HepG2 (cell line): Measurements from ENCODE around the gene PPP1CA. TPM values are rescaled to one million over a fixed set of nuclear protein-coding genes. Genes with fewer than 3 reads are reported as not detected.

Source experiments
- CEBPB ChIP-seq: IDR thresholded peaks from 2 replicates; pipeline ENCODE4 v1.6.1; 2011; ENCODE audit warnings: low read depth, low read length, improper control_type of control experiment, borderline replicate concordance
- HHEX ChIP-seq: IDR thresholded peaks from 2 replicates; pipeline ENCODE4 v1.6.1; 2016; ENCODE audit warnings: control low read depth
- HOXA5 ChIP-seq: sonication (generic); formaldehyde crosslinking; IDR thresholded peaks from 2 replicates; pipeline ENCODE4 v1.4.0; 2020; ENCODE audit warnings: missing genetic modification reagents
- MTF1 ChIP-seq: sonication (generic); formaldehyde crosslinking; IDR thresholded peaks from 2 replicates; pipeline ENCODE4 v1.5.0; 2020; ENCODE audit warnings: missing genetic modification reagents
- NAIF1 ChIP-seq: sonication (generic); formaldehyde crosslinking; IDR thresholded peaks from 2 replicates; pipeline ENCODE4 v1.5.0; 2020; ENCODE audit warnings: mild to moderate bottlenecking, missing genetic modification reagents, borderline replicate concordance
- PCBP1 ChIP-seq: fragments of 200-400 bp; formaldehyde crosslinking; IDR thresholded peaks from 2 replicates; pipeline ENCODE4 v1.6.1; 2017; ENCODE audit warnings: mild to moderate bottlenecking, low read depth, low read length, borderline replicate concordance
- REL ChIP-seq: sonication (generic); formaldehyde crosslinking; conservative IDR thresholded peaks from 2 replicates; pipeline ENCODE4 v1.8.0; 2022; ENCODE audit warnings: mild to moderate bottlenecking, missing genetic modification reagents, moderate library complexity
- SIX4 ChIP-seq: sonication (generic); formaldehyde crosslinking; IDR thresholded peaks from 2 replicates; pipeline ENCODE4 v1.4.0; 2020; ENCODE audit warnings: missing genetic modification reagents
- TCF12 ChIP-seq, 2 experiments: fragments of 450-650 bp in 1 of 2; sonication (generic) in 1 of 2; formaldehyde crosslinking in 1 of 2; IDR thresholded peaks; 2 replicates each; pipeline versions ENCODE4 v1.6.1 to v1.8.0; 2017 to 2022; ENCODE audit warnings: antibody characterized with exemption in 1 of 2, mild to moderate bottlenecking in 1 of 2, missing genetic modification reagents in 1 of 2, moderate library complexity in 1 of 2
- ZNF577 ChIP-seq: sonication (generic); formaldehyde crosslinking; IDR thresholded peaks from 2 replicates; pipeline ENCODE4 v1.4.0; 2020; ENCODE audit warnings: mild to moderate bottlenecking, low read depth, missing genetic modification reagents, borderline replicate concordance
- polyA plus RNA-seq, 8 experiments: library from polyadenylated mRNA; depleted of rRNA in 3 of 8; stranded (reverse) in 7 of 8; unstranded in 1 of 8; fragments of >200 nt; fragmentation: Illumina TruSeq in 4 of 8; extraction: Trizol in 4 of 8; gene quantifications; 2 replicates each; pipeline versions ENCODE4 v1.2.1 to v1.2.3, GENCODE V29; 2011 to 2016; ENCODE audit warnings: low read depth in 4 of 8, missing spikeins in 1 of 8, mixed read lengths in 1 of 8; ENCODE audit not compliant: insufficient read depth in 1 of 8
- total RNA-seq, 5 experiments: library from RNA; depleted of rRNA; stranded (reverse); fragments of >200 nt; fragmentation: Illumina TruSeq; extraction: Trizol; gene quantifications; 2 replicates each; pipeline ENCODE4 v1.2.3, GENCODE V29; 2016; ENCODE audit warnings: low read depth in 1 of 5
- TF ChIP-seq, protein P1 (sequence below): sonication (generic); formaldehyde crosslinking; IDR thresholded peaks from 2 replicates; pipeline ENCODE4 v1.5.1; 2020; ENCODE audit warnings: mild to moderate bottlenecking, missing genetic modification reagents, borderline replicate concordance
- TF ChIP-seq, protein P2 (sequence below): sonication (generic); formaldehyde crosslinking; IDR thresholded peaks from 2 replicates; pipeline ENCODE4 v1.4.0; 2020; ENCODE audit warnings: mild to moderate bottlenecking, missing genetic modification reagents
- TF ChIP-seq, protein P3 (sequence below): sonication (generic); formaldehyde crosslinking; IDR thresholded peaks from 2 replicates; pipeline ENCODE4 v1.4.0; 2020; ENCODE audit warnings: missing genetic modification reagents, borderline replicate concordance
- TF ChIP-seq, protein P4 (sequence below): sonication (generic); formaldehyde crosslinking; IDR thresholded peaks from 2 replicates; pipeline ENCODE4 v1.4.0; 2020; ENCODE audit warnings: missing genetic modification reagents

PPP1CA gene
- total and polyA plus RNA-seq, 2 of the 13 experiments (the other 11 are each of a cell fraction or from before 2014, with no cell fraction given) = 149 to 170 TPM

DNA sequence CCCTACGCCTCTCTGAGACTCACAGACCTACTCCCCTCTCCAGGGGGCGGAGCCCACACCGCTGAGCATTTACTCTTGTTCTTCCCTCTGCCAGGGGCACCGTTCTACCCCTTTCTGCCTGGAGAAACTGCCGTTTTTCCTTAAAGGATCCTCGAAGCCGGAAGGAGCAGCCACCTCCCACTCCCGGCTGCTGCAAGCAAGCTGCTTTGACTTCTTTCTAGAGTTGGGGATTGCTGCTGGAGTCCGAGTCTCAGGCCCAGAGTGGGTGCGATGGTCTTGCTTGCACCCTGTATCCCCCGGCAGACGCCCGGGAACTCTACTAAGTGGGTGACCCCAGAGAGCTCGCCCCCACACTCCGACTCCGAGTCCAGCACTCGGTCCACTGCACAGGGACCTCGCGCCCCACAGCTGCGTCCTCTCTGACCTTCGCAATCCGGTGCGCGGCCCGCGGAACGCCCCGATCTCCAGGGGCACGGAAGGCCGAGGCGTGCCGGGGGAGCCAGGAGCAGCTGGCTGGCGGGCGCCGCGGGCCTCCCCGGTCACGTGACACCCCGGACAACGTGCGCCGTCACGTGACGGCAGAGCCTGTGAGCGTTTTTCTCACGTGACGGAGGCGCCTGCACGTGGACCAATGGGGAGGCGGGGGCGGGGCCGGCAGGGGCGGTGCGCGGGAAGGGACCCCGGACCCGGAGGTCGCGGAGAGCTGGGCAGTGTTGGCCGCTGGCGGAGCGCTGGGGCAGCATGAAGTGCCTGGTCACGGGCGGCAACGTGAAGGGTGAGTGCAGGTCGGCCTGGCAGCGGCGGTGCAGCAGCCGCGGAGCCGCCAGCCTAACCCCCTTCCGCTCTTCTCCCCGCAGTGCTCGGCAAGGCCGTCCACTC is 10.1 kb downstream of the PPP1CA start, which contains the start of gene RAD9A (continued):
- no peak for TF ChIP-seq CEBPB
- TF ChIP-seq, protein P1, sequence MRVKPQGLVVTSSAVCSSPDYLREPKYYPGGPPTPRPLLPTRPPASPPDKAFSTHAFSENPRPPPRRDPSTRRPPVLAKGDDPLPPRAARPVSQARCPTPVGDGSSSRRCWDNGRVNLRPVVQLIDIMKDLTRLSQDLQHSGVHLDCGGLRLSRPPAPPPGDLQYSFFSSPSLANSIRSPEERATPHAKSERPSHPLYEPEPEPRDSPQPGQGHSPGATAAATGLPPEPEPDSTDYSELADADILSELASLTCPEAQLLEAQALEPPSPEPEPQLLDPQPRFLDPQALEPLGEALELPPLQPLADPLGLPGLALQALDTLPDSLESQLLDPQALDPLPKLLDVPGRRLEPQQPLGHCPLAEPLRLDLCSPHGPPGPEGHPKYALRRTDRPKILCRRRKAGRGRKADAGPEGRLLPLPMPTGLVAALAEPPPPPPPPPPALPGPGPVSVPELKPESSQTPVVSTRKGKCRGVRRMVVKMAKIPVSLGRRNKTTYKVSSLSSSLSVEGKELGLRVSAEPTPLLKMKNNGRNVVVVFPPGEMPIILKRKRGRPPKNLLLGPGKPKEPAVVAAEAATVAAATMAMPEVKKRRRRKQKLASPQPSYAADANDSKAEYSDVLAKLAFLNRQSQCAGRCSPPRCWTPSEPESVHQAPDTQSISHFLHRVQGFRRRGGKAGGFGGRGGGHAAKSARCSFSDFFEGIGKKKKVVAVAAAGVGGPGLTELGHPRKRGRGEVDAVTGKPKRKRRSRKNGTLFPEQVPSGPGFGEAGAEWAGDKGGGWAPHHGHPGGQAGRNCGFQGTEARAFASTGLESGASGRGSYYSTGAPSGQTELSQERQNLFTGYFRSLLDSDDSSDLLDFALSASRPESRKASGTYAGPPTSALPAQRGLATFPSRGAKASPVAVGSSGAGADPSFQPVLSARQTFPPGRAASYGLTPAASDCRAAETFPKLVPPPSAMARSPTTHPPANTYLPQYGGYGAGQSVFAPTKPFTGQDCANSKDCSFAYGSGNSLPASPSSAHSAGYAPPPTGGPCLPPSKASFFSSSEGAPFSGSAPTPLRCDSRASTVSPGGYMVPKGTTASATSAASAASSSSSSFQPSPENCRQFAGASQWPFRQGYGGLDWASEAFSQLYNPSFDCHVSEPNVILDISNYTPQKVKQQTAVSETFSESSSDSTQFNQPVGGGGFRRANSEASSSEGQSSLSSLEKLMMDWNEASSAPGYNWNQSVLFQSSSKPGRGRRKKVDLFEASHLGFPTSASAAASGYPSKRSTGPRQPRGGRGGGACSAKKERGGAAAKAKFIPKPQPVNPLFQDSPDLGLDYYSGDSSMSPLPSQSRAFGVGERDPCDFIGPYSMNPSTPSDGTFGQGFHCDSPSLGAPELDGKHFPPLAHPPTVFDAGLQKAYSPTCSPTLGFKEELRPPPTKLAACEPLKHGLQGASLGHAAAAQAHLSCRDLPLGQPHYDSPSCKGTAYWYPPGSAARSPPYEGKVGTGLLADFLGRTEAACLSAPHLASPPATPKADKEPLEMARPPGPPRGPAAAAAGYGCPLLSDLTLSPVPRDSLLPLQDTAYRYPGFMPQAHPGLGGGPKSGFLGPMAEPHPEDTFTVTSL (CRISPR knock-in tag) = peak; percentile 51; the same call in 1 of the 2 replicates
- peak; percentile 16; the same call in 1 of the 2 replicates for TF ChIP-seq MTF1 (CRISPR knock-in tag)
- TF ChIP-seq NAIF1 (CRISPR knock-in tag) = 0 out of 2 replicates have a peak, but pooled peaks have one; percentile 67
- TF ChIP-seq PCBP1 = no peak
- TF ChIP-seq HHEX (CRISPR knock-in tag) = no peak
- TF ChIP-seq, protein P2, sequence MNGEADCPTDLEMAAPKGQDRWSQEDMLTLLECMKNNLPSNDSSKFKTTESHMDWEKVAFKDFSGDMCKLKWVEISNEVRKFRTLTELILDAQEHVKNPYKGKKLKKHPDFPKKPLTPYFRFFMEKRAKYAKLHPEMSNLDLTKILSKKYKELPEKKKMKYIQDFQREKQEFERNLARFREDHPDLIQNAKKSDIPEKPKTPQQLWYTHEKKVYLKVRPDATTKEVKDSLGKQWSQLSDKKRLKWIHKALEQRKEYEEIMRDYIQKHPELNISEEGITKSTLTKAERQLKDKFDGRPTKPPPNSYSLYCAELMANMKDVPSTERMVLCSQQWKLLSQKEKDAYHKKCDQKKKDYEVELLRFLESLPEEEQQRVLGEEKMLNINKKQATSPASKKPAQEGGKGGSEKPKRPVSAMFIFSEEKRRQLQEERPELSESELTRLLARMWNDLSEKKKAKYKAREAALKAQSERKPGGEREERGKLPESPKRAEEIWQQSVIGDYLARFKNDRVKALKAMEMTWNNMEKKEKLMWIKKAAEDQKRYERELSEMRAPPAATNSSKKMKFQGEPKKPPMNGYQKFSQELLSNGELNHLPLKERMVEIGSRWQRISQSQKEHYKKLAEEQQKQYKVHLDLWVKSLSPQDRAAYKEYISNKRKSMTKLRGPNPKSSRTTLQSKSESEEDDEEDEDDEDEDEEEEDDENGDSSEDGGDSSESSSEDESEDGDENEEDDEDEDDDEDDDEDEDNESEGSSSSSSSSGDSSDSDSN (CRISPR knock-in tag) = peak; percentile 83; the same call in 1 of the 2 replicates
- TF ChIP-seq TCF12 (IDR thresholded peaks at IDR 0.05) = no peak
- peak; percentile 70; the same call in 1 of the 2 replicates for TF ChIP-seq TCF12 (CRISPR knock-in tag; IDR thresholded peaks at IDR 0.05)
- TF ChIP-seq HOXA5 (CRISPR knock-in tag) = peak; percentile 74; the same call in 1 of the 2 replicates
- TF ChIP-seq, protein P3, sequence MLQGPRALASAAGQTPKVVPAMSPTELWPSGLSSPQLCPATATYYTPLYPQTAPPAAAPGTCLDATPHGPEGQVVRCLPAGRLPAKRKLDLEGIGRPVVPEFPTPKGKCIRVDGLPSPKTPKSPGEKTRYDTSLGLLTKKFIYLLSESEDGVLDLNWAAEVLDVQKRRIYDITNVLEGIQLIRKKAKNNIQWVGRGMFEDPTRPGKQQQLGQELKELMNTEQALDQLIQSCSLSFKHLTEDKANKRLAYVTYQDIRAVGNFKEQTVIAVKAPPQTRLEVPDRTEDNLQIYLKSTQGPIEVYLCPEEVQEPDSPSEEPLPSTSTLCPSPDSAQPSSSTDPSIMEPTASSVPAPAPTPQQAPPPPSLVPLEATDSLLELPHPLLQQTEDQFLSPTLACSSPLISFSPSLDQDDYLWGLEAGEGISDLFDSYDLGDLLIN (CRISPR knock-in tag) = peak; percentile 71; the same call in 1 of the 2 replicates
- TF ChIP-seq, protein P4, sequence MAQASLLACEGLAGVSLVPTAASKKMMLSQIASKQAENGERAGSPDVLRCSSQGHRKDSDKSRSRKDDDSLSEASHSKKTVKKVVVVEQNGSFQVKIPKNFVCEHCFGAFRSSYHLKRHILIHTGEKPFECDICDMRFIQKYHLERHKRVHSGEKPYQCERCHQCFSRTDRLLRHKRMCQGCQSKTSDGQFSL (CRISPR knock-in tag) = peak; percentile 42; the same call in 1 of the 2 replicates
- TF ChIP-seq REL (CRISPR knock-in tag) = peak; percentile 79; the same call in 1 of the 2 replicates
- 0 out of 2 replicates have a peak, but pooled peaks have one; percentile 22 for TF ChIP-seq SIX4
- TF ChIP-seq ZNF577 (CRISPR knock-in tag) = no peak
